ENCODE measurements around the gene AGTRAP.

DNA sequence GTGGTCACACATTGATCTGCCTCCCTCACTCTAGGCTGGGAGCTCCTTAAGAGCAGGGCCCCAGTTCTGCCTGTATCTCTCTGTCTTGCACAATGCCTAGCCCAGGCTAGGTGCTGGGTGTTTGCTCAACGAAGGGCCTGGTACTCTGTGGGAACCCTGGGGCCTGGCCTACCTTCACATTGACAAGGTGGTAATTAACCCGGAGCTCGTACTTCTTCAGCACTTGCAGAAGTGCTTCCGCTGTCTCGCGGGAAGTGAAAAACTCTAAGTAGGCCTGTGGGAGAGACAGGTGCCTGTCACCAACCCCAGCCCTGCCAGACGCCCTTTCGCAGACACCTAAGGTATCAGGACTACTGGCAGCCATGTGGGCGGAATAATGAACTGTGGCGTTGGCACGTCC lies 56.2 kb downstream of the AGTRAP start:
- TF ChIP-seq, protein P1, sequence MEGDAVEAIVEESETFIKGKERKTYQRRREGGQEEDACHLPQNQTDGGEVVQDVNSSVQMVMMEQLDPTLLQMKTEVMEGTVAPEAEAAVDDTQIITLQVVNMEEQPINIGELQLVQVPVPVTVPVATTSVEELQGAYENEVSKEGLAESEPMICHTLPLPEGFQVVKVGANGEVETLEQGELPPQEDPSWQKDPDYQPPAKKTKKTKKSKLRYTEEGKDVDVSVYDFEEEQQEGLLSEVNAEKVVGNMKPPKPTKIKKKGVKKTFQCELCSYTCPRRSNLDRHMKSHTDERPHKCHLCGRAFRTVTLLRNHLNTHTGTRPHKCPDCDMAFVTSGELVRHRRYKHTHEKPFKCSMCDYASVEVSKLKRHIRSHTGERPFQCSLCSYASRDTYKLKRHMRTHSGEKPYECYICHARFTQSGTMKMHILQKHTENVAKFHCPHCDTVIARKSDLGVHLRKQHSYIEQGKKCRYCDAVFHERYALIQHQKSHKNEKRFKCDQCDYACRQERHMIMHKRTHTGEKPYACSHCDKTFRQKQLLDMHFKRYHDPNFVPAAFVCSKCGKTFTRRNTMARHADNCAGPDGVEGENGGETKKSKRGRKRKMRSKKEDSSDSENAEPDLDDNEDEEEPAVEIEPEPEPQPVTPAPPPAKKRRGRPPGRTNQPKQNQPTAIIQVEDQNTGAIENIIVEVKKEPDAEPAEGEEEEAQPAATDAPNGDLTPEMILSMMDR (IDR thresholded peaks at IDR 0.05; ENCODE audit: poor library complexity): no peak
- no peak for TF ChIP-seq EZH2phosphoT487 (IDR thresholded peaks at IDR 0.05; ENCODE audit: low read depth, severe bottlenecking, unreplicated experiment)

All from hepatocyte (in vitro differentiated cells).